Measurements from ENCODE around the gene PCP2. TPM values are rescaled to one million over a fixed set of nuclear protein-coding genes. Genes with fewer than 3 reads are reported as not detected.

The PCP2 gene
- total RNA-seq, 1 donor from 2014 or later: not detected

DNA sequence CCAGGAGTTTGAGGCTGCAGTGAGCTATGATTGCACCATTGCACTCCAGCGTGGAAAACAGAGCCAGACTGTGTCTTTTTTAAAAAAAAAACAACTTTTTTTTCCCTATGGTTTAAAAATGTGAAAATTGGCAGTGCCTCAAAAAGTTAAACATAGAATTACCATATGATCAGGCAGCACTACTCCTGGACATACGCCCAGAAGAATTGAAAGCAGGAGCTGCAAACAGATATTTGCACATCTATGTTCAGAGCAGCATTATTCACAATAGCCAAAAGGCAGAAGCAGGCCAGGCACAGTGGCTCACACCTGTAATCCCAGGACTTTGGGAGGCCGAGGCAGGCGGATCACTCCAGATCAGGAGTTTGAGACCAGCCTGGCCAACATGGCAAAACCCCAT, 31.6 kb upstream of the PCP2 start:
- Histone ChIP-seq H3K9me3 (ENCODE audit: low read depth) (no peaks in the 10 kb centered on the region), H3K27me3 (peaks cover 81% of the 10 kb centered on the region), H3K4me3 (no peak overlapping the region), H3F3A (ENCODE audit: low read depth) (no peaks in the 10 kb centered on the region), H3K79me2 (ENCODE audit: low read depth) (no peaks in the 10 kb centered on the region), H4K20me1 (ENCODE audit: low read depth) (no peaks in the 10 kb centered on the region), H2AFZ (replicated peaks) (no peak overlapping the region), H3K9ac (peak overlapping the region; percentile 27), H3K27ac (no peak overlapping the region), H3K4me2 (no peak overlapping the region), H3K4me1 (peaks cover under 1% of the 10 kb centered on the region), H3K36me3 (no peaks in the 10 kb centered on the region)
- Mint-ChIP-seq H3K27ac (no peak overlapping the region), H3K36me3 (no peaks in the 10 kb centered on the region), H3K4me3 (no peak overlapping the region), H3K27me3 (ENCODE audit: insufficient read depth, low read depth) (peaks cover 17% of the 10 kb centered on the region), H3K9me3 (no peaks in the 10 kb centered on the region), H3K4me1 (no peaks in the 10 kb centered on the region)
- no peak for TF ChIP-seq EZH2 (IDR thresholded peaks at IDR 0.05)
- TF ChIP-seq EZH2phosphoT487 (IDR thresholded peaks at IDR 0.05): no peak
- TF ChIP-seq, protein P1, sequence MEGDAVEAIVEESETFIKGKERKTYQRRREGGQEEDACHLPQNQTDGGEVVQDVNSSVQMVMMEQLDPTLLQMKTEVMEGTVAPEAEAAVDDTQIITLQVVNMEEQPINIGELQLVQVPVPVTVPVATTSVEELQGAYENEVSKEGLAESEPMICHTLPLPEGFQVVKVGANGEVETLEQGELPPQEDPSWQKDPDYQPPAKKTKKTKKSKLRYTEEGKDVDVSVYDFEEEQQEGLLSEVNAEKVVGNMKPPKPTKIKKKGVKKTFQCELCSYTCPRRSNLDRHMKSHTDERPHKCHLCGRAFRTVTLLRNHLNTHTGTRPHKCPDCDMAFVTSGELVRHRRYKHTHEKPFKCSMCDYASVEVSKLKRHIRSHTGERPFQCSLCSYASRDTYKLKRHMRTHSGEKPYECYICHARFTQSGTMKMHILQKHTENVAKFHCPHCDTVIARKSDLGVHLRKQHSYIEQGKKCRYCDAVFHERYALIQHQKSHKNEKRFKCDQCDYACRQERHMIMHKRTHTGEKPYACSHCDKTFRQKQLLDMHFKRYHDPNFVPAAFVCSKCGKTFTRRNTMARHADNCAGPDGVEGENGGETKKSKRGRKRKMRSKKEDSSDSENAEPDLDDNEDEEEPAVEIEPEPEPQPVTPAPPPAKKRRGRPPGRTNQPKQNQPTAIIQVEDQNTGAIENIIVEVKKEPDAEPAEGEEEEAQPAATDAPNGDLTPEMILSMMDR (IDR thresholded peaks at IDR 0.05): no peak
- no peak for DNase-seq (ENCODE audit: low spot score)

DNA sequence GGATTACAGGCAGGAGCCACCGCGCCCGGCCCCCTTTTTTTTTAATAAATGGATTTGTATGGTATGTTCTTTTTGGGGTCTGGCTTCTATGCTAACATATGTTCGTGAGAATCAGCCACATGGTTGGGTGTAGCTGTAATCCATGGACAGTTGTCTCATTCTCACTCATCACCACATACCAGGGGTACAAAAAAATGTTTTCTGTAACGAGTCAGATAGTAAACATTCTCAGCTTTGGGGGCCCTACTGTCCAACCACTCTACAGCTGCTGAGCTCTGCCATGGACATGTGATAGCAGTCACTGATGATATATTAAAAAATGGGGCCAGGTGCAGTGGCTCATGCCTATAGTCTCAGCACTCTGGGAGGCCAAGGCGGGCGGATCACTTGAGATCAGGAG, 30.2 kb upstream of the PCP2 start:
- no peak overlapping the region for H3K4me3 ChIP-seq
- H4K20me1 ChIP-seq (ENCODE audit: low read depth): no peaks in the 10 kb centered on the region
- no peak overlapping the region for H3K4me2 ChIP-seq
- no peaks in the 10 kb centered on the region for H3K36me3 Mint-ChIP-seq
- no peak overlapping the region for H3K4me3 Mint-ChIP-seq
- no peak for TF ChIP-seq EZH2phosphoT487 (IDR thresholded peaks at IDR 0.05)
- no peak for TF ChIP-seq EZH2 (IDR thresholded peaks at IDR 0.05)
- TF ChIP-seq, protein P1 (IDR thresholded peaks at IDR 0.05): no peak
- H2AFZ ChIP-seq (replicated peaks): no peak overlapping the region
- H3K4me1 ChIP-seq: no peaks in the 10 kb centered on the region
- no peaks in the 10 kb centered on the region for H3K9me3 Mint-ChIP-seq
- H3K9me3 ChIP-seq (ENCODE audit: low read depth): no peaks in the 10 kb centered on the region
- no peaks in the 10 kb centered on the region for H3F3A ChIP-seq (ENCODE audit: low read depth)
- no peak for DNase-seq (ENCODE audit: low spot score)
- H3K9ac ChIP-seq: no peak overlapping the region
- no peak overlapping the region for H3K27ac ChIP-seq
- peaks cover 11% of the 10 kb centered on the region for H3K27me3 Mint-ChIP-seq (ENCODE audit: insufficient read depth, low read depth)
- no peaks in the 10 kb centered on the region for H3K4me1 Mint-ChIP-seq
- no peaks in the 10 kb centered on the region for H3K79me2 ChIP-seq (ENCODE audit: low read depth)
- H3K36me3 ChIP-seq: no peaks in the 10 kb centered on the region
- H3K27ac Mint-ChIP-seq: no peak overlapping the region
- H3K27me3 ChIP-seq: peaks cover 67% of the 10 kb centered on the region

DNA sequence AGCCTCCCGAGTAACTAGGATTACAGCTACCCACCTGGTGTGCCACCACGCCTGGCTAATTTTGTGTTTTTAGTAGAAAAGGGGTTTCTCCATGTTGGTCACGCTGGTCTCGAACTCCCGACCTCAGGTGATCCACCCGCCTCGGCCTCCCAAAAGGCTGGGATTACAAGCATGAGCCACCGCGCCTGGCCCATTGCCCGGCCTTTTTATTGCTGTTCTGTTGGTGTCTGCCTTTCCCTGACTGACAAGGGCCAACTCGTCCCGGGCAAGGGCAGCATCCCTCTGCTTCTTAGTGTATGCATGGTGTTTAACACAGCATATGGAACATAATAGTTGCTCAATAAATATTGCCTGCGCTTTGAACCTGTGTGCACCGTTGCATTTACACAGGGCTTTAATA, 29.1 kb upstream of the PCP2 start:
- no peak overlapping the region for H3K4me2 ChIP-seq
- no peak overlapping the region for H3K4me3 Mint-ChIP-seq
- peaks cover 5% of the 10 kb centered on the region for H3K4me1 Mint-ChIP-seq
- H3K27me3 Mint-ChIP-seq (ENCODE audit: insufficient read depth, low read depth): peaks cover 11% of the 10 kb centered on the region
- H3K27me3 ChIP-seq: peaks cover 57% of the 10 kb centered on the region
- no peaks in the 10 kb centered on the region for H3K4me1 ChIP-seq
- H3K79me2 ChIP-seq (ENCODE audit: low read depth): no peaks in the 10 kb centered on the region
- H4K20me1 ChIP-seq (ENCODE audit: low read depth): no peaks in the 10 kb centered on the region
- no peak overlapping the region for H3K27ac ChIP-seq
- H3K9me3 ChIP-seq (ENCODE audit: low read depth): no peaks in the 10 kb centered on the region
- no peaks in the 10 kb centered on the region for H3K36me3 ChIP-seq
- TF ChIP-seq, protein P1 (IDR thresholded peaks at IDR 0.05): no peak
- TF ChIP-seq EZH2 (IDR thresholded peaks at IDR 0.05): no peak
- TF ChIP-seq EZH2phosphoT487 (IDR thresholded peaks at IDR 0.05): no peak
- no peak for DNase-seq (ENCODE audit: low spot score)
- H3K9me3 Mint-ChIP-seq: no peaks in the 10 kb centered on the region
- no peak overlapping the region for H3K27ac Mint-ChIP-seq
- H3K4me3 ChIP-seq: no peak overlapping the region
- H3K36me3 Mint-ChIP-seq: no peaks in the 10 kb centered on the region
- no peaks in the 10 kb centered on the region for H3F3A ChIP-seq (ENCODE audit: low read depth)
- no peak overlapping the region for H3K9ac ChIP-seq
- H2AFZ ChIP-seq (replicated peaks): no peak overlapping the region
